ENCODE data around the gene SLC25A19. TPM values are rescaled to one million over a fixed set of nuclear protein-coding genes. Genes with fewer than 3 reads are reported as not detected.

Gene SLC25A19
- total and polyA plus RNA-seq, 9 of the 15 experiments (the other 6 are each of a cell fraction or from before 2014, with no cell fraction given): 33.4 to 76.6 (median 55.3) TPM

DNA sequence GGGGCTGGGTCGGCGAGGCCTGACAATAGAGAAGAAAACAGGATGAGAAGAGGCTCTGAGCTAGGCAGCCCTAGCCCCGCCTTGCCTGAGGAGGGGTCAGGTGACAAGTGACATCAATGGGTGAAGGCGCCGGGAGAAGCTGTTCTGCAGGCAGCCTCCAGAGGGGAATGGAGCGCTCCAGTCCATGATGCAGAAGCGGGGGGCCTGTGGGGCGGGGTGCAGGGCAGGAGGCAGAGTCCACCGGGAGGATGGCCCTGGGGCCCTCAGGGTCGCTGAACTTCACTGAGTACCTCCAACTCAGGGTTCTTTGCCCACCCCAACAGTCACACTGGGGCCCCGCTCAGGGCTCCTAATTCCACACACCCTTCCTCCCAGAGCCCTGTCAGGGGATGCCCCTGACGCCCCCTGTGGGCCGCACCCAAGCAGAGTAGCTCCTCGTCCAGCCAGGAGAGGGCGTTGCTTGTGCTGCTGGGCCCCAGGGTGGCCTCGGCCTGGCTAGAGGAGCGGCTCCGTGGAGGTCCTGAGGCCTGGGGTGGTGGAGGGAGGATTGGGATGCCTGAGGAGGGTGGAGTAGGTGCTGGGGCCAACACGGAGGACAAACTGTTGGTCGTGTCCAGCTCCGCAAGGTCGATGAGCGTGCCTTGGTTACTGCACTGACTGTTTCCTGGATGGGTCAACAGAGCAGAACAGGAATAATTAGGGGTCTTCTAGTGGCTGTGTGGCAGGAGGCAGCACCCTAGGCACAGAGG lies 48.7 kb downstream of the SLC25A19 start (continued):
- TF ChIP-seq, protein P1, sequence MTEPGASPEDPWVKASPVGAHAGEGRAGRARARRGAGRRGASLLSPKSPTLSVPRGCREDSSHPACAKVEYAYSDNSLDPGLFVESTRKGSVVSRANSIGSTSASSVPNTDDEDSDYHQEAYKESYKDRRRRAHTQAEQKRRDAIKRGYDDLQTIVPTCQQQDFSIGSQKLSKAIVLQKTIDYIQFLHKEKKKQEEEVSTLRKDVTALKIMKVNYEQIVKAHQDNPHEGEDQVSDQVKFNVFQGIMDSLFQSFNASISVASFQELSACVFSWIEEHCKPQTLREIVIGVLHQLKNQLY (CRISPR knock-in tag; conservative IDR thresholded peaks at IDR 0.05): 0 out of 4 replicates have a peak, but pooled peaks of 1 of the 2 experiments have one; percentile 62
- TF ChIP-seq SP1 (CRISPR knock-in tag; IDR thresholded peaks at IDR 0.05) (no peak), SMC3 (conservative IDR thresholded peaks at IDR 0.05; ENCODE audit: insufficient read depth, low read depth, low read length) (peak; percentile 87), CBFA2T2 (conservative IDR thresholded peaks at IDR 0.05) (no peak), CREM (IDR thresholded peaks at IDR 0.05; ENCODE audit: low read depth) (peak; percentile 47; the same call in 1 of the 2 replicates), FIP1L1 (IDR thresholded peaks at IDR 0.05; ENCODE audit: low read depth, low read length, poor library complexity, severe bottlenecking) (peak; percentile 38), NEUROD1 (IDR thresholded peaks at IDR 0.05; ENCODE audit: borderline replicate concordance, low read depth, low read length, partially characterized antibody) (peak; percentile 25), YY1 (IDR thresholded peaks at IDR 0.05; ENCODE audit: borderline replicate concordance in 1 of 3, control insufficient read depth in 1 of 3, extremely low read depth in 1 of 3, insufficient read depth in 3 of 3, insufficient read length in 1 of 3, insufficient replicate concordance in 2 of 3, low read depth in 1 of 3, low read length in 2 of 3) (peak in 1 of 3 experiments; percentile 32), POLR2G (IDR thresholded peaks at IDR 0.05; ENCODE audit: low read depth, low read length) (peak; percentile 67), CREB3L1 (IDR thresholded peaks at IDR 0.05; ENCODE audit: borderline replicate concordance, low read depth) (no peak), ATF7 (IDR thresholded peaks at IDR 0.05) (peak; percentile 86), ETV1 (tag; conservative IDR thresholded peaks at IDR 0.05; ENCODE audit: low read depth) (0 out of 2 replicates have a peak, but pooled peaks have one; percentile 11), RB1 (IDR thresholded peaks at IDR 0.05; ENCODE audit: low read depth) (peak; percentile 77; the same call in 1 of the 2 replicates), EWSR1 (IDR thresholded peaks at IDR 0.05; ENCODE audit: borderline replicate concordance, low read depth, partially characterized antibody) (no peak), CTCFL (IDR thresholded peaks at IDR 0.05; ENCODE audit: borderline replicate concordance, insufficient read depth, low read depth, low read length, poor library complexity, severe bottlenecking) (peak; percentile 99), TCF7 (IDR thresholded peaks at IDR 0.05; ENCODE audit: borderline replicate concordance) (no peak), SRF (CRISPR knock-in tag; IDR thresholded peaks at IDR 0.05) (peak in 1 of 2 experiments; percentile 25; a peak in 1 of 4 replicates), NONO (IDR thresholded peaks at IDR 0.05; ENCODE audit: low read depth in 2 of 2, low read length in 1 of 2) (peak in 1 of 2 experiments; percentile 76; a peak in 2 of 4 replicates), HCFC1 (IDR thresholded peaks at IDR 0.05; ENCODE audit: low read depth, low read length) (peak; percentile 38)
- TF ChIP-seq, protein P2, sequence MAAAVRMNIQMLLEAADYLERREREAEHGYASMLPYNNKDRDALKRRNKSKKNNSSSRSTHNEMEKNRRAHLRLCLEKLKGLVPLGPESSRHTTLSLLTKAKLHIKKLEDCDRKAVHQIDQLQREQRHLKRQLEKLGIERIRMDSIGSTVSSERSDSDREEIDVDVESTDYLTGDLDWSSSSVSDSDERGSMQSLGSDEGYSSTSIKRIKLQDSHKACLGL (CRISPR knock-in tag; IDR thresholded peaks at IDR 0.05; ENCODE audit: borderline replicate concordance, poor library complexity, severe bottlenecking): no peak
